ENCODE measurements around the gene NFKBIA.

The NFKBIA gene

GRCh38 chr14:35394326-35395013, 10.1 kb downstream of the NFKBIA start:
- no peak overlapping the region for H3K4me3 ChIP-seq (ENCODE audit: low read depth, low read length)
- no peak for DNase-seq (ENCODE audit: low read depth, low spot score)
- ChIA-PET POLR2A (no interaction called here), CTCF (interaction anchor here (3.2 kb wide), 1 partner anchor 10 kb away, joined by 15 read pairs; the partner anchor contains the start of gene NFKBIA)
- no peak for TF ChIP-seq CTCF (IDR thresholded peaks at IDR 0.05; ENCODE audit: insufficient read depth, low read length, missing control alignments)

GRCh38 chr14:35393826-35394225, 10.7 kb downstream of the NFKBIA start:
- no peak for DNase-seq (ENCODE audit: low read depth, low spot score)
- ChIA-PET POLR2A (no interaction called here), CTCF (interaction anchor here (3.2 kb wide), 1 partner anchor 11 kb away, joined by 15 read pairs; the partner anchor contains the start of gene NFKBIA)
- H3K4me3 ChIP-seq (ENCODE audit: low read depth, low read length), result no peak overlapping the region
- TF ChIP-seq CTCF (IDR thresholded peaks at IDR 0.05; ENCODE audit: insufficient read depth, low read length, missing control alignments), result no peak

- no peak for DNase-seq (ENCODE audit: low read depth, low spot score)
- ChIA-PET POLR2A (interaction anchor here (0.7 kb wide), 1 partner anchor 8 kb away, joined by 3 read pairs; no protein-coding TSS in a partner anchor), CTCF (interaction anchor here (3.2 kb wide), 1 partner anchor 12 kb away, joined by 15 read pairs; the partner anchor contains the start of gene NFKBIA)
- H3K4me3 ChIP-seq (ENCODE audit: low read depth, low read length), result no peak overlapping the region
- TF ChIP-seq CTCF (IDR thresholded peaks at IDR 0.05; ENCODE audit: insufficient read depth, low read length, missing control alignments), result no peak
These were observed 12.4 kb downstream of the NFKBIA start for GRCh38 chr14:35392103-35392502.

GRCh38 chr14:35391388-35391710, 13.2 kb downstream of the NFKBIA start:
- ChIA-PET POLR2A (no interaction called here), CTCF (interaction anchor here (0.6 kb wide), 1 partner anchor 190 kb away, joined by 3 read pairs; no protein-coding TSS in a partner anchor)
- no peak for TF ChIP-seq CTCF (IDR thresholded peaks at IDR 0.05; ENCODE audit: insufficient read depth, low read length, missing control alignments)
- H3K4me3 ChIP-seq (ENCODE audit: low read depth, low read length), result no peak overlapping the region
- no peak for DNase-seq (ENCODE audit: low read depth, low spot score)

GRCh38 chr14:35390577-35391387, 13.8 kb downstream of the NFKBIA start:
- ChIA-PET POLR2A (no interaction called here), CTCF (interaction anchor here (0.6 kb wide), 1 partner anchor 190 kb away, joined by 3 read pairs; no protein-coding TSS in a partner anchor)
- no peak overlapping the region for H3K4me3 ChIP-seq (ENCODE audit: low read depth, low read length)
- TF ChIP-seq CTCF (IDR thresholded peaks at IDR 0.05; ENCODE audit: insufficient read depth, low read length, missing control alignments), result no peak
- DNase-seq (ENCODE audit: low read depth, low spot score), result no peak

GRCh38 chr14:35389315-35389667, 15.3 kb downstream of the NFKBIA start:
- H3K4me3 ChIP-seq (ENCODE audit: low read depth, low read length), result no peak overlapping the region
- POLR2A ChIA-PET, result no interaction called here
- no peak for TF ChIP-seq CTCF (IDR thresholded peaks at IDR 0.05; ENCODE audit: insufficient read depth, low read length, missing control alignments)
- CTCF ChIA-PET, result interaction anchor here (2.5 kb wide), 1 partner anchor 16 kb away, joined by 8 read pairs; the partner anchor contains the start of gene NFKBIA
- no peak for DNase-seq (ENCODE audit: low read depth, low spot score)

Measured in AG04449 (cell line).